GM21723 (cell line): ENCODE results near the gene XXYLT1.
"Not testable (repeated sequence)": the region's sequence is repeated elsewhere in the genome, so short reads cannot be mapped to it uniquely, and the experiment has no call there.

Experiments
- ATAC-seq: cut with Tn5 transposase; IDR thresholded peaks from one replicate; pipeline ENCODE4 v1.9.1; 2021; ENCODE audit warnings: mild to moderate bottlenecking, moderate library complexity; ENCODE audit not compliant: unreplicated experiment

XXYLT1 gene

GRCh38 chr3:195270817-195271409, at the start of gene XXYLT1:
Gene XXYLT1 (minus strand): TSS chr3:195271159. CDS start chr3:195271058, 101 bp downstream.
- peak; percentile 85 for ATAC-seq

- no peak for ATAC-seq
Observed at GRCh38 chr3:195319060-195319459, 48.1 kb upstream of the XXYLT1 start.

- no peak for ATAC-seq
Observed at GRCh38 chr3:195312714-195313113, 41.8 kb upstream of the XXYLT1 start.

- ATAC-seq = no peak
Observed at GRCh38 chr3:195307711-195308110, 36.8 kb upstream of the XXYLT1 start.

GRCh38 chr3:195306369-195306768, 35.4 kb upstream of the XXYLT1 start:
- no peak for ATAC-seq

- ATAC-seq = no peak
Observed at GRCh38 chr3:195302431-195302830, 31.5 kb upstream of the XXYLT1 start.

GRCh38 chr3:195297446-195297845, 26.5 kb upstream of the XXYLT1 start:
- no peak for ATAC-seq

- ATAC-seq = no peak
Observed at GRCh38 chr3:195296662-195297061, 25.7 kb upstream of the XXYLT1 start.

- ATAC-seq = no peak
Observed at GRCh38 chr3:195291121-195291520, 20.2 kb upstream of the XXYLT1 start.

- ATAC-seq = not testable (repeated sequence)
Observed at GRCh38 chr3:195290643-195291042, 19.7 kb upstream of the XXYLT1 start.

- ATAC-seq = no peak
Observed at GRCh38 chr3:195286115-195286872, 15.3 kb upstream of the XXYLT1 start.

GRCh38 chr3:195285372-195285771, 14.4 kb upstream of the XXYLT1 start:
- ATAC-seq = no peak

GRCh38 chr3:195284842-195285241, 13.9 kb upstream of the XXYLT1 start:
- no peak for ATAC-seq

- no peak for ATAC-seq
Observed at GRCh38 chr3:195282961-195283360, 12.0 kb upstream of the XXYLT1 start.

GRCh38 chr3:195274259-195274966, 3.5 kb upstream of the XXYLT1 start:
- ATAC-seq = no peak

GRCh38 chr3:195271410-195272243, 668 bp upstream of the XXYLT1 start:
- peak; percentile 71 for ATAC-seq

- peak; percentile 23 for ATAC-seq
Observed at GRCh38 chr3:195270079-195270816, 711 bp downstream of the XXYLT1 start.

GRCh38 chr3:195269375-195270078, 1.4 kb downstream of the XXYLT1 start:
- ATAC-seq = no peak

- ATAC-seq = no peak
Observed at GRCh38 chr3:195268576-195269309, 2.2 kb downstream of the XXYLT1 start.
